Gastrocnemius medialis (tissue), 4 donors: ENCODE measurements around the gene AGAP3. TPM values are rescaled to one million over a fixed set of nuclear protein-coding genes. Genes with fewer than 3 reads are reported as not detected.

Experiments
- ATAC-seq, 2 donors: fragments of 150-250 bp; one replicate each; pipeline ENCODE4 v1.9.1; 2016
- DNase-seq, 2 donors: peaks; one replicate each; pipeline ENCODE4 v3.0.0-alpha.2; 2019
- H3K27ac ChIP-seq, 4 donors: fragments of 200-600 bp; sonication (generic); 1 replicate in 1 of 4; 2 replicates in 3 of 4; pipeline ENCODE4 v1.5.1; 2016 to 2018; ENCODE audit warnings: mild to moderate bottlenecking in 2 of 4, moderate library complexity in 1 of 4
- H3K27me3 ChIP-seq, 3 donors: fragments of 200-600 bp; sonication (generic) in 2 of 3; 1 replicate in 1 of 3; 2 replicates in 2 of 3; pipeline versions ENCODE4 v1.5.1 to v1.6.0; 2016 to 2019; ENCODE audit warnings: mild to moderate bottlenecking in 1 of 3, moderate library complexity in 1 of 3
- H3K36me3 ChIP-seq, 2 donors: fragments of 200-600 bp; sonication (generic) in 1 of 2; one replicate each; pipeline ENCODE4 v1.5.1; 2017 to 2018
- H3K4me1 ChIP-seq, 2 donors: fragments of 200-600 bp; sonication (generic) in 1 of 2; one replicate each; pipeline ENCODE4 v1.5.1; 2016 to 2017; ENCODE audit warnings: mild to moderate bottlenecking in 2 of 2
- H3K4me3 ChIP-seq, 4 donors: fragments of 200-600 bp; sonication (generic) in 3 of 4; 1 replicate in 1 of 4; 2 replicates in 3 of 4; pipeline ENCODE4 v1.5.1; 2016 to 2019; ENCODE audit warnings: mild to moderate bottlenecking in 2 of 4
- H3K9me3 ChIP-seq, 3 donors: fragments of 200-600 bp; sonication (generic) in 2 of 3; 1 replicate in 1 of 3; 2 replicates in 2 of 3; pipeline ENCODE4 v1.5.1; 2016 to 2019
- CTCF ChIP-seq, 5 experiments: fragments of 450-650 bp in 3 of 5; fragments of 200-600 bp in 2 of 5; sonication (generic) in 2 of 5; IDR thresholded peaks in 4 of 5; conservative IDR thresholded peaks in 1 of 5; 1 replicate in 4 of 5; 2 replicates in 1 of 5; pipeline ENCODE4 v1.5.1; 2016 to 2019; ENCODE audit warnings: antibody characterized with exemption in 5 of 5, mild to moderate bottlenecking in 3 of 5, moderate library complexity in 3 of 5
- POLR2A ChIP-seq, 2 donors: fragments of 450-650 bp; IDR thresholded peaks; one replicate each; pipeline ENCODE4 v1.6.1; 2017; ENCODE audit warnings: antibody characterized with exemption in 2 of 2, mild to moderate bottlenecking in 2 of 2, moderate library complexity in 2 of 2
- in situ Hi-C, 4 donors: fragments of 200-750 bp; cut with MboI; loops; one replicate each; pipeline versions ENCODE4 v1.15.0 to v1.8.0; 2017; ENCODE audit warnings: low sequenced_read_pairs in 4 of 4
- intact Hi-C: fragments of 100-400 bp; cut with DNase I; formaldehyde crosslinking; loops from one replicate; pipeline ENCODE4 v1.15.1; 2023; ENCODE audit warnings: low total_unique reads
- total RNA-seq, 4 donors: library from RNA; depleted of rRNA; stranded (reverse); fragments of >200 nt; gene quantifications; one replicate each; pipeline versions ENCODE4 v1.1.0 to v1.2.3, GENCODE V29; 2016

Gene AGAP3
- total RNA-seq, 4 donors from 2014 or later, result 31.1 to 65.3 (median 36.3) TPM

- in situ Hi-C loops, result loop anchor here in 1 of 4 donors (10.0 kb wide), 1 partner anchor 58 kb away; no protein-coding TSS in a partner anchor
Measured at GRCh38 chr7:151046603-151047573, 39.4 kb upstream of the AGAP3 start.

GRCh38 chr7:151047976-151048815, 38.1 kb upstream of the AGAP3 start, which contains the start of gene ASIC3:
ASIC3 (plus strand) TSS chr7:151048531; CDS start chr7:151048886, 355 bp downstream.
- H3K4me1 ChIP-seq, result peaks cover 0 to 6% of the 10 kb centered on the region in 2 donors
- no peak within 1 kb of the TSS for H3K4me3 ChIP-seq
- H3K36me3 ChIP-seq, result peaks cover 0 to 12% of the 10 kb centered on the region in 2 donors
- peaks cover 0 to 8% (median 0%) of the 10 kb centered on the region in 3 donors for H3K27me3 ChIP-seq
- ATAC-seq (no peak), DNase-seq (no peak)
- intact Hi-C loops (no loop called here), in situ Hi-C loops (loop anchor here in 1 of 4 donors (10.0 kb wide), 1 partner anchor 57 kb away; no protein-coding TSS in a partner anchor)
- H3K9me3 ChIP-seq, result no peaks in the 10 kb centered on the region
- TF ChIP-seq CTCF (IDR thresholded peaks at IDR 0.05 in 4 of 5, conservative IDR thresholded peaks at IDR 0.05 in 1 of 5) (no peak), POLR2A (IDR thresholded peaks at IDR 0.05) (no peak)
- no peak within 1 kb of the TSS for H3K27ac ChIP-seq

More at GRCh38 chr7:151046603-151047573, 39.4 kb upstream of the AGAP3 start:
- TF ChIP-seq CTCF (IDR thresholded peaks at IDR 0.05 in 4 of 5, conservative IDR thresholded peaks at IDR 0.05 in 1 of 5) (no peak), POLR2A (IDR thresholded peaks at IDR 0.05) (no peak)
- intact Hi-C loops, result no loop called here
- H3K36me3 ChIP-seq, result peaks cover 0 to 23% of the 10 kb centered on the region in 2 donors
- DNase-seq, result no peak
- H3K27me3 ChIP-seq, result peaks cover 0 to 8% (median 0%) of the 10 kb centered on the region in 3 donors
- ATAC-seq, result no peak
- peaks cover 0 to 6% of the 10 kb centered on the region in 2 donors for H3K4me1 ChIP-seq
- H3K27ac ChIP-seq, result no peak overlapping the region
- no peaks in the 10 kb centered on the region for H3K9me3 ChIP-seq
- no peak overlapping the region for H3K4me3 ChIP-seq

- Histone ChIP-seq H3K27ac (no peak overlapping the region), H3K9me3 (no peaks in the 10 kb centered on the region), H3K36me3 (peaks cover 0 to 8% of the 10 kb centered on the region in 2 donors), H3K27me3 (peaks cover 0 to 8% (median 0%) of the 10 kb centered on the region in 3 donors), H3K4me1 (peaks cover 0 to 6% of the 10 kb centered on the region in 2 donors), H3K4me3 (no peak overlapping the region)
- intact Hi-C loops (no loop called here), in situ Hi-C loops (loop anchor here in 1 of 4 donors (10.0 kb wide), 1 partner anchor 56 kb away; no protein-coding TSS in a partner anchor)
- ATAC-seq (no peak), DNase-seq (no peak)
- no peak for TF ChIP-seq POLR2A (IDR thresholded peaks at IDR 0.05)
Measured at GRCh38 chr7:151048911-151049463, 37.3 kb upstream of the AGAP3 start.

- in situ Hi-C loops, result no loop called here
- H3K9me3 ChIP-seq, result no peaks in the 10 kb centered on the region
- H3K27ac ChIP-seq, result no peak overlapping the region
- ATAC-seq, result peak; percentile 16 to 37
- peaks cover 0 to 8% (median 0%) of the 10 kb centered on the region in 3 donors for H3K27me3 ChIP-seq
- H3K36me3 ChIP-seq, result no peaks in the 10 kb centered on the region
- peaks cover 0 to 6% of the 10 kb centered on the region in 2 donors for H3K4me1 ChIP-seq
- intact Hi-C loops, result no loop called here
- no peak for TF ChIP-seq POLR2A (IDR thresholded peaks at IDR 0.05)
- TF ChIP-seq CTCF (IDR thresholded peaks at IDR 0.05 in 4 of 5, conservative IDR thresholded peaks at IDR 0.05 in 1 of 5), result no peak
- H3K4me3 ChIP-seq, result no peak overlapping the region
- no peak for DNase-seq
Measured at GRCh38 chr7:151051108-151051507, 35.2 kb upstream of the AGAP3 start.
